Measurements from ENCODE around the gene SSX2IP. TPM values are rescaled to one million over a fixed set of nuclear protein-coding genes. Genes with fewer than 3 reads are reported as not detected.
"Not testable (repeated sequence)": the region's sequence is repeated elsewhere in the genome, so short reads cannot be mapped to it uniquely, and the experiment has no call there.

SSX2IP gene
- total RNA-seq, 4 donors from 2014 or later: 3.6 to 5.5 (median 4.8) TPM

GRCh38 chr1:84736445-84736844, 46.2 kb upstream of the SSX2IP start:
- Histone ChIP-seq H3K36me3 (no peaks in the 10 kb centered on the region), H3K4me3 (no peak overlapping the region), H3K27me3 (no peaks in the 10 kb centered on the region), H3K4me1 (no peaks in the 10 kb centered on the region), H3K9me3 (peaks cover 0 to 7% (median 0%) of the 10 kb centered on the region in 4 donors), H3K27ac (no peak overlapping the region)
- no peak for DNase-seq (ENCODE audit: low spot score in 2 of 2)
- TF ChIP-seq POLR2A (IDR thresholded peaks at IDR 0.05): no peak
- TF ChIP-seq CTCF (IDR thresholded peaks at IDR 0.05): no peak
- no peak for TF ChIP-seq EP300 (IDR thresholded peaks at IDR 0.05)

- DNase-seq (ENCODE audit: low spot score in 2 of 2): no peak
- Histone ChIP-seq H3K9me3 (peaks cover 0 to 7% (median 0%) of the 10 kb centered on the region in 4 donors), H3K4me3 (no peak overlapping the region), H3K36me3 (no peaks in the 10 kb centered on the region), H3K4me1 (no peaks in the 10 kb centered on the region), H3K27me3 (no peaks in the 10 kb centered on the region), H3K27ac (no peak overlapping the region)
- WGBS, 2 donors: 94 to 96% methylated on average over 1 of the region's 1 CpG
- TF ChIP-seq POLR2A (IDR thresholded peaks at IDR 0.05): no peak
- TF ChIP-seq CTCF (IDR thresholded peaks at IDR 0.05): no peak
- TF ChIP-seq EP300 (IDR thresholded peaks at IDR 0.05): no peak
These were observed 45.2 kb upstream of the SSX2IP start for GRCh38 chr1:84735483-84735882.

GRCh38 chr1:84732520-84732919, 42.3 kb upstream of the SSX2IP start:
- Histone ChIP-seq H3K27me3 (no peaks in the 10 kb centered on the region), H3K4me3 (no peak overlapping the region), H3K27ac (no peak overlapping the region), H3K4me1 (no peaks in the 10 kb centered on the region), H3K36me3 (no peaks in the 10 kb centered on the region), H3K9me3 (peaks cover 0 to 3% (median 0%) of the 10 kb centered on the region in 4 donors)
- no peak for DNase-seq (ENCODE audit: low spot score in 2 of 2)
- TF ChIP-seq POLR2A (IDR thresholded peaks at IDR 0.05) (no peak), EP300 (IDR thresholded peaks at IDR 0.05) (no peak), CTCF (IDR thresholded peaks at IDR 0.05) (no peak)
- 91 to 97% methylated on average over 2 of the region's 2 CpGs for WGBS, 2 donors

GRCh38 chr1:84731519-84731918, 41.3 kb upstream of the SSX2IP start:
- Histone ChIP-seq H3K4me1 (peaks cover 0 to 8% (median 0%) of the 10 kb centered on the region in 4 donors), H3K9me3 (no peaks in the 10 kb centered on the region), H3K36me3 (no peaks in the 10 kb centered on the region), H3K27me3 (no peaks in the 10 kb centered on the region), H3K4me3 (no peak overlapping the region), H3K27ac (no peak overlapping the region)
- no peak for DNase-seq (ENCODE audit: low spot score in 2 of 2)
- TF ChIP-seq CTCF (IDR thresholded peaks at IDR 0.05) (no peak), POLR2A (IDR thresholded peaks at IDR 0.05) (no peak), EP300 (IDR thresholded peaks at IDR 0.05) (no peak)

GRCh38 chr1:84727711-84728110, 37.5 kb upstream of the SSX2IP start:
- H3K4me3 ChIP-seq; DNase-seq (ENCODE audit: low spot score in 2 of 2); H3K4me1 ChIP-seq; H3K27me3 ChIP-seq; H3K9me3 ChIP-seq; H3K36me3 ChIP-seq; H3K27ac ChIP-seq: not testable (repeated sequence)
- WGBS, 2 donors: 43 to 50% methylated on average over 1 of the region's 1 CpG
